HG02885 (cell line): Measurements from ENCODE around the gene PTGR1.
"Not testable (repeated sequence)": the region's sequence is repeated elsewhere in the genome, so short reads cannot be mapped to it uniquely, and the experiment has no call there.

ENCODE experiments used
- ATAC-seq: cut with Tn5 transposase; IDR thresholded peaks from one replicate; pipeline ENCODE4 v1.9.1; 2021; ENCODE audit warnings: mild to moderate bottlenecking; ENCODE audit not compliant: unreplicated experiment, poor library complexity

PTGR1 gene

GRCh38 chr9:111555425-111555824, 44.0 kb downstream of the PTGR1 start:
- not testable (repeated sequence) for ATAC-seq

GRCh38 chr9:111548623-111549022, 50.8 kb downstream of the PTGR1 start:
- no peak for ATAC-seq

GRCh38 chr9:111542497-111543254, 56.8 kb downstream of the PTGR1 start:
- no peak for ATAC-seq

- ATAC-seq: no peak
Observed at GRCh38 chr9:111533099-111533790, 66.2 kb downstream of the PTGR1 start.

GRCh38 chr9:111531716-111532115, 67.7 kb downstream of the PTGR1 start:
- ATAC-seq: no peak

- ATAC-seq: no peak
Observed at GRCh38 chr9:111529787-111530186, 69.7 kb downstream of the PTGR1 start.

- ATAC-seq: no peak
Observed at GRCh38 chr9:111527347-111527746, 72.1 kb downstream of the PTGR1 start.

- ATAC-seq: no peak
Observed at GRCh38 chr9:111525056-111525977, 74.1 kb downstream of the PTGR1 start, which contains the start of gene ZNF483. TSS of gene ZNF483 (plus strand) at chr9:111525179. CDS start at chr9:111527396, 2,217 bp downstream.

GRCh38 chr9:111524731-111525055, 74.8 kb downstream of the PTGR1 start:
- ATAC-seq: no peak

- ATAC-seq: no peak
Observed at GRCh38 chr9:111516061-111516465, 83.4 kb downstream of the PTGR1 start.

GRCh38 chr9:111514967-111515366, 84.5 kb downstream of the PTGR1 start:
- ATAC-seq: no peak
